Lower leg skin (tissue), 3 donors: Measurements from ENCODE around the gene CA12.

Source experiments
- POLR2A ChIP-seq, 2 donors: fragments of 450-650 bp; IDR thresholded peaks; one replicate each; pipeline ENCODE4 v1.6.1; 2016 to 2017; ENCODE audit warnings: antibody characterized with exemption in 2 of 2, mild to moderate bottlenecking in 1 of 2, moderate library complexity in 1 of 2
- TF ChIP-seq, protein P1 (sequence below), 3 donors: fragments of 450-650 bp; IDR thresholded peaks; one replicate each; pipeline ENCODE4 v1.5.1; 2016; ENCODE audit warnings: antibody characterized with exemption in 3 of 3, mild to moderate bottlenecking in 3 of 3, moderate library complexity in 2 of 3

DNA sequence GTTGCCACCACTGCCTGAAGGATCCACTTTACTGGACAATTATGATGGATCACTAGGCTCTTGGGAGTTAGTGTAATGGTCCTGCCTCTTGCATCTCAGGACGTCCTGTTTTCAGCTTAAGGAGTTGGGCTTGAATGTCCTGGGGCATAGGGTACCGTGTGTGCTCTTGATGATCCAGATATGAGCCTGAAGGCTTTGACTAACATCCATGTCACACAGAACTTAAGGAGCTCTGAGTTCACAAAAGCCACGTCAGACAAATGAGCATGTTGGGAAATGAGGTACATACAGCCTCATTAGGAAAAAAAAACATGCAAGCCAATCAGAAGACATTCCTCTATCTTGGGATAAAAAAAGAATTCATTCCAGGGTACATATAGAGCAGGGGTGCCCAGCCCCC, 40.8 kb downstream of the CA12 start:
- TF ChIP-seq, protein P1, sequence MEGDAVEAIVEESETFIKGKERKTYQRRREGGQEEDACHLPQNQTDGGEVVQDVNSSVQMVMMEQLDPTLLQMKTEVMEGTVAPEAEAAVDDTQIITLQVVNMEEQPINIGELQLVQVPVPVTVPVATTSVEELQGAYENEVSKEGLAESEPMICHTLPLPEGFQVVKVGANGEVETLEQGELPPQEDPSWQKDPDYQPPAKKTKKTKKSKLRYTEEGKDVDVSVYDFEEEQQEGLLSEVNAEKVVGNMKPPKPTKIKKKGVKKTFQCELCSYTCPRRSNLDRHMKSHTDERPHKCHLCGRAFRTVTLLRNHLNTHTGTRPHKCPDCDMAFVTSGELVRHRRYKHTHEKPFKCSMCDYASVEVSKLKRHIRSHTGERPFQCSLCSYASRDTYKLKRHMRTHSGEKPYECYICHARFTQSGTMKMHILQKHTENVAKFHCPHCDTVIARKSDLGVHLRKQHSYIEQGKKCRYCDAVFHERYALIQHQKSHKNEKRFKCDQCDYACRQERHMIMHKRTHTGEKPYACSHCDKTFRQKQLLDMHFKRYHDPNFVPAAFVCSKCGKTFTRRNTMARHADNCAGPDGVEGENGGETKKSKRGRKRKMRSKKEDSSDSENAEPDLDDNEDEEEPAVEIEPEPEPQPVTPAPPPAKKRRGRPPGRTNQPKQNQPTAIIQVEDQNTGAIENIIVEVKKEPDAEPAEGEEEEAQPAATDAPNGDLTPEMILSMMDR (IDR thresholded peaks at IDR 0.05) = no peak
- TF ChIP-seq POLR2A (IDR thresholded peaks at IDR 0.05) = no peak
